SU-DHL-6 (cell line): ENCODE results near the gene COL4A2.

Experiments used
- CTCF ChIP-seq: fragments of 200-600 bp; sonication (generic); IDR thresholded peaks from one replicate; pipeline ENCODE4 v1.5.1; 2017; ENCODE audit warnings: antibody characterized with exemption, mild to moderate bottlenecking, low read length, moderate library complexity; ENCODE audit not compliant: insufficient read depth, poor library complexity, severe bottlenecking
- EZH2phosphoT487 ChIP-seq: fragments of 200-600 bp; sonication (generic), shearing (Covaris generic); conservative IDR thresholded peaks from 2 replicates; pipeline ENCODE4 v1.6.1; 2018; ENCODE audit warnings: mild to moderate bottlenecking, antibody characterized with exemption, low read length, moderate library complexity, mixed read lengths

GRCh38 chr13:110272227-110272626 lies 34.9 kb upstream of the COL4A2 start:
- TF ChIP-seq CTCF, result no peak
- no peak for TF ChIP-seq EZH2phosphoT487
